Effector memory CD4-positive, alpha-beta T cell (primary cell): ENCODE results near the gene INF2.

Source experiments
- DNase-seq, 3 donors: peaks; one replicate each; pipeline ENCODE4 v3.0.0-alpha.2; 2020
- H3K27ac ChIP-seq: 2 replicates; pipeline ENCODE4 v1.7.0; 2013; ENCODE audit warnings: mild to moderate bottlenecking, low read length, moderate library complexity; ENCODE audit not compliant: insufficient read depth, poor library complexity, severe bottlenecking
- H3K27me3 ChIP-seq: replicated peaks from 2 replicates; pipeline ENCODE4 v1.7.0; 2013; ENCODE audit warnings: mild to moderate bottlenecking, low read length; ENCODE audit not compliant: insufficient read depth, control insufficient read depth, poor library complexity, severe bottlenecking
- H3K36me3 ChIP-seq: 2 replicates; pipeline ENCODE4 v1.7.0; 2013; ENCODE audit warnings: mild to moderate bottlenecking, low read length, moderate library complexity; ENCODE audit not compliant: control insufficient read depth, insufficient read depth
- H3K4me1 ChIP-seq: 2 replicates; pipeline ENCODE4 v1.7.0; 2013; ENCODE audit warnings: low read length, mild to moderate bottlenecking; ENCODE audit not compliant: control insufficient read depth, insufficient read depth, poor library complexity, severe bottlenecking
- H3K4me3 ChIP-seq: 2 replicates; pipeline ENCODE4 v1.7.0; 2013; ENCODE audit warnings: low read length, low read depth, mild to moderate bottlenecking; ENCODE audit not compliant: insufficient read depth, poor library complexity, severe bottlenecking
- H3K9me3 ChIP-seq: 2 replicates; pipeline ENCODE4 v1.7.0; 2013; ENCODE audit warnings: mild to moderate bottlenecking, low read length, moderate library complexity; ENCODE audit not compliant: control insufficient read depth

Gene INF2

DNA sequence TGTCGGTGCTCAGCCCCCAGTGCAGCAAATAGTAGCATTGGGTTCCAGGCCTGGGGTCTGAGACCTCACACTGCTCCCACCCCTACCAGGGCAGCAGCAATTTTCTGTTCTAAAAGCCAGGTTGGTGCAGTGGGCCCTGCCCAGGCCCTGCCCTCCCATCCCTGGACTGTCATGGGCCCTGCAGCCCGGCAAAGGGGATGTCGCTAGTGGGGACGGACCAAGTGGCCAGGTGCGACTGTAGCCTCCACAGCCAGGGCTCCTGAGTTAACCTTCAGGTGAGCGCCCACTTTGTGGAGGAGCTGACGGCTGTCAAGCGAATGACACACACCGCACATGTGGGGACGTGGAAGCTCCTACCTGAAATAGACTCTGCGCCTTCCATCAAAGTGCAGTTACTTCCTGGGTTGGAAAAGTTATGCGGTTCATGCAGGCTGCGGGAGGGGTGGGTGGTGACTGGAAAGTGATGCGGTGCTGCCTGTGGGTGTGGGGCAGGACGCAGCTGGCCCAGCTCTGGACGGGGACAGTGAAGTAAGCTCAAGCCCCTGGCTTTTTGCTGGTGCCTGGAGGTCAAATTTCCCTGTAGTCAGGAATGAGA is 1.5 kb downstream of the INF2 start:
- H3K36me3 ChIP-seq: no peaks in the 10 kb centered on the region
- peaks cover 83% of the 10 kb centered on the region for H3K4me1 ChIP-seq
- no peaks in the 10 kb centered on the region for H3K9me3 ChIP-seq
- H3K4me3 ChIP-seq: peak overlapping the region; percentile 79
- no peaks in the 10 kb centered on the region for H3K27me3 ChIP-seq
- DNase-seq: no peak
- H3K27ac ChIP-seq: peak overlapping the region; percentile 63

GRCh38 chr14:104691546-104692260 is 2.3 kb downstream of the INF2 start:
- no peaks in the 10 kb centered on the region for H3K27me3 ChIP-seq
- H3K9me3 ChIP-seq: no peaks in the 10 kb centered on the region
- H3K4me3 ChIP-seq: peak overlapping the region; percentile 79
- peak overlapping the region; percentile 26 for H3K27ac ChIP-seq
- peaks cover 86% of the 10 kb centered on the region for H3K4me1 ChIP-seq
- DNase-seq: no peak
- no peaks in the 10 kb centered on the region for H3K36me3 ChIP-seq

DNA sequence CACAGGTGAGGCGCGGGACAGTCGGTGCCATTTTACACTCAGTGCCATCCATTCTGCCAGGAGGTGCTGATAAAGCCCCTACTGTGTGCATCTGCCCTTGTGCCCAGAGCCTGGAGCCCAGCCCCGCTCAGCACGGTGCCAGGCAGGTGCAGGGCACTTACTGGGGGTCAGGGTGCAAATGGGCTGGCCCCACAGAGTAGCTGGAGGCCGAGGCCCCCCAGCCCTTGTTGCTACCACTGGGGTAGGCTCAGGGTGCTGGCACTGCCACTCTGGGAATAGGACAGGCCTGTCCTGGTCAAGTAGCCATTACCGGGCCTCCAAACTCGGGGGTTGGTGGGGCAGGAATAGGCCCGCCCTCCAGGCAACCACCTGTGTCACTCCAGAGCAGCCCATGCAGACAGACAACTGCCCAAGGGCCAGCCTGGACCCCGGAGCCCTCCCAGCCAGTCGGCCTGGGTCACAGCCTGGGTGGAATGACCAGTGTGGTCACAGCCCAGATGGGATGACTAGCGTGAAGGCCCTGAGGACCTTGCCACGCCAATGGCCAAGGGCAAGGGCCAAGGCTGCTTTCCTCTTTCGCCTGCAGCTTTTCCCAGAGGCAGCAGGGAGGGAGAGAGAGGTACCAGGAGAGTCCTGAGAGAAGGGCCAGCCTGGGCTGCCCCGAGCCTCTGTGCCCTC is 3.0 kb downstream of the INF2 start:
- H3K9me3 ChIP-seq: no peaks in the 10 kb centered on the region
- no peak for DNase-seq
- no peak overlapping the region for H3K4me3 ChIP-seq
- H3K36me3 ChIP-seq: no peaks in the 10 kb centered on the region
- H3K27ac ChIP-seq: no peak overlapping the region
- no peaks in the 10 kb centered on the region for H3K27me3 ChIP-seq
- H3K4me1 ChIP-seq: peaks cover 80% of the 10 kb centered on the region

DNA sequence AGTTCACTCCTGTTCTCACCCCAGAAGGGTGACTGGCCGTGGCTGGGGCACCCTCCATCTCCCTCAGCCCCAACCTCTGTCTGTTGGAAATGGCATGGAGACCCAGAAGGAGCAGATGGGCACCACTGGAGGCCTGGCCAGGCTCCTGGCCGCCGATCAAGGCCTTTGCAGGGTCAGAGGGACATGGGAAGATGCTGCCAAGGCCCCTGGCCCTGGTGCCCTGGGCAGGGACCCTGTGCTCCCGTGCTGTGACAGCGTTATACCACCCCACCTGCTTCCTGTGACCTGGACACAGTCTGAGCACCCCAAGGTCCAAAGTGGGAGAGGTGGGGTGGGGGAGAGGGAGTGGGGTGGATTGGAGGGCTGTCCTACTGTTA is 3.5 kb downstream of the INF2 start:
- Histone ChIP-seq H3K4me3 (no peak overlapping the region), H3K9me3 (no peaks in the 10 kb centered on the region), H3K36me3 (no peaks in the 10 kb centered on the region), H3K4me1 (peaks cover 75% of the 10 kb centered on the region), H3K27me3 (no peaks in the 10 kb centered on the region), H3K27ac (no peak overlapping the region)
- no peak for DNase-seq

GRCh38 chr14:104693482-104694431 is 4.3 kb downstream of the INF2 start:
- DNase-seq: no peak
- Histone ChIP-seq H3K4me1 (peaks cover 68% of the 10 kb centered on the region), H3K36me3 (no peaks in the 10 kb centered on the region), H3K27ac (no peak overlapping the region), H3K27me3 (no peaks in the 10 kb centered on the region), H3K4me3 (no peak overlapping the region), H3K9me3 (no peaks in the 10 kb centered on the region)

- Histone ChIP-seq H3K27me3 (no peaks in the 10 kb centered on the region), H3K9me3 (no peaks in the 10 kb centered on the region), H3K4me1 (peaks cover 64% of the 10 kb centered on the region), H3K4me3 (peak overlapping the region; percentile 17), H3K36me3 (no peaks in the 10 kb centered on the region), H3K27ac (peak overlapping the region; percentile 75)
- DNase-seq: no peak
These were observed 5.1 kb downstream of the INF2 start for GRCh38 chr14:104694475-104694950.

- peaks cover 63% of the 10 kb centered on the region for H3K4me1 ChIP-seq
- DNase-seq: peak in 1 of 3 donors; percentile 40
- H3K36me3 ChIP-seq: no peaks in the 10 kb centered on the region
- H3K27me3 ChIP-seq: no peaks in the 10 kb centered on the region
- H3K4me3 ChIP-seq: peak overlapping the region; percentile 17
- no peaks in the 10 kb centered on the region for H3K9me3 ChIP-seq
- peak overlapping the region; percentile 75 for H3K27ac ChIP-seq
These were observed 5.7 kb downstream of the INF2 start for GRCh38 chr14:104694991-104695659.

DNA sequence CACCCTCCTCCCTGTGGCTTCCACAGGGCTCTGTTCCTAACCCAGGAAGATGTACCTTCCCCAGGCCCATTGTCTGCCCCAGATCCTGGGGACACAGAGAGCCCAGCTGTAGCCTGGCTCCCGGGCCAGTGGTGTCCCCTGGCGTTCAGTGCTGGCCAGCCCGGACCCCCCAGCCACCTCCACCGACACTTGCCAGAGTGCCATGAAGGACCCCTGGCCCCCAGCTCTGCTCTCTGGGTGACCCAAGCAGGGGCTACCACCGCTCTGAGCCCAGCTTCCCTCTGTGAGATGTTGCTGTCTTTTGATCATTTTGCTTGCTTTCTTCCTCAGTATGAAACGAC is 6.2 kb downstream of the INF2 start:
- Histone ChIP-seq H3K36me3 (no peaks in the 10 kb centered on the region), H3K4me1 (peaks cover 58% of the 10 kb centered on the region), H3K27ac (peak overlapping the region; percentile 75), H3K9me3 (no peaks in the 10 kb centered on the region), H3K27me3 (no peaks in the 10 kb centered on the region), H3K4me3 (peak overlapping the region; percentile 17)
- DNase-seq: no peak

GRCh38 chr14:104696671-104697316 is 7.4 kb downstream of the INF2 start:
- no peak for DNase-seq
- Histone ChIP-seq H3K36me3 (peaks cover 10% of the 10 kb centered on the region), H3K27ac (peak overlapping the region; percentile 75), H3K27me3 (no peaks in the 10 kb centered on the region), H3K4me1 (peaks cover 47% of the 10 kb centered on the region), H3K9me3 (no peaks in the 10 kb centered on the region), H3K4me3 (no peak overlapping the region)
